ENCODE data around the gene S100A16. TPM values are rescaled to one million over a fixed set of nuclear protein-coding genes. Genes with fewer than 3 reads are reported as not detected.

S100A16 gene
- total and polyA plus RNA-seq, 8 donors, result 8.9 to 361 (median 120) TPM

DNA sequence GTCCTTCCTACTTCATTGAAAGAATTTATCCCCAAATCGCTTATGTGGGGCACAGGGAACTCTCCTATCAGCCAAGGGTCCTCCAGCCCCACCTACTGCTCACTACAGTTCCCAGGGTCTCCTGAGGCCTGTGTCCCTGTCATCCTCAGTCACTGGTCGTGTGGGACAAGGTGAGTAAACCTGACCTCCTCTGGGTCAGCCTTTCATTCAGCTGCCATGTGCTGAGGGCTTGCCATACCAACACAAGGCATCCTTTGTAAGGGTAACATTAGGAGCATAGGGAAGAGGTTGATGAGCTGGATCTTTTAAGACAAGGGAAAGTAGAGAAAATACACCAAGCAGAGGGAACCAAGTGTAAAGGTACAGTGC, 34.4 kb upstream of the S100A16 start:
- intact Hi-C loops (cut with DNase I; ENCODE audit: low total_unique reads), result no loop called here
- Histone ChIP-seq H3K27me3 (no peaks in the 10 kb centered on the region), H3K4me3 (no peak overlapping the region), H3K4me1 (peaks cover 15 to 64% (median 45%) of the 10 kb centered on the region in 4 donors), H3K27ac (peak overlapping the region in 2 of 5 donors; percentile 70 to 84), H3K9me3 (no peaks in the 10 kb centered on the region), H3K36me3 (peaks cover 38 to 53% (median 49%) of the 10 kb centered on the region in 4 donors)
- TF ChIP-seq, protein P1, sequence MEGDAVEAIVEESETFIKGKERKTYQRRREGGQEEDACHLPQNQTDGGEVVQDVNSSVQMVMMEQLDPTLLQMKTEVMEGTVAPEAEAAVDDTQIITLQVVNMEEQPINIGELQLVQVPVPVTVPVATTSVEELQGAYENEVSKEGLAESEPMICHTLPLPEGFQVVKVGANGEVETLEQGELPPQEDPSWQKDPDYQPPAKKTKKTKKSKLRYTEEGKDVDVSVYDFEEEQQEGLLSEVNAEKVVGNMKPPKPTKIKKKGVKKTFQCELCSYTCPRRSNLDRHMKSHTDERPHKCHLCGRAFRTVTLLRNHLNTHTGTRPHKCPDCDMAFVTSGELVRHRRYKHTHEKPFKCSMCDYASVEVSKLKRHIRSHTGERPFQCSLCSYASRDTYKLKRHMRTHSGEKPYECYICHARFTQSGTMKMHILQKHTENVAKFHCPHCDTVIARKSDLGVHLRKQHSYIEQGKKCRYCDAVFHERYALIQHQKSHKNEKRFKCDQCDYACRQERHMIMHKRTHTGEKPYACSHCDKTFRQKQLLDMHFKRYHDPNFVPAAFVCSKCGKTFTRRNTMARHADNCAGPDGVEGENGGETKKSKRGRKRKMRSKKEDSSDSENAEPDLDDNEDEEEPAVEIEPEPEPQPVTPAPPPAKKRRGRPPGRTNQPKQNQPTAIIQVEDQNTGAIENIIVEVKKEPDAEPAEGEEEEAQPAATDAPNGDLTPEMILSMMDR (IDR thresholded peaks at IDR 0.05), result no peak
- peak in 2 of 3 donors; percentile 3 to 58 for TF ChIP-seq POLR2AphosphoS5 (IDR thresholded peaks at IDR 0.05)
- DNase-seq, result no peak
- 36 to 55% (median 42%) methylated on average over 2 of the region's 2 CpGs for WGBS, 5 donors

DNA sequence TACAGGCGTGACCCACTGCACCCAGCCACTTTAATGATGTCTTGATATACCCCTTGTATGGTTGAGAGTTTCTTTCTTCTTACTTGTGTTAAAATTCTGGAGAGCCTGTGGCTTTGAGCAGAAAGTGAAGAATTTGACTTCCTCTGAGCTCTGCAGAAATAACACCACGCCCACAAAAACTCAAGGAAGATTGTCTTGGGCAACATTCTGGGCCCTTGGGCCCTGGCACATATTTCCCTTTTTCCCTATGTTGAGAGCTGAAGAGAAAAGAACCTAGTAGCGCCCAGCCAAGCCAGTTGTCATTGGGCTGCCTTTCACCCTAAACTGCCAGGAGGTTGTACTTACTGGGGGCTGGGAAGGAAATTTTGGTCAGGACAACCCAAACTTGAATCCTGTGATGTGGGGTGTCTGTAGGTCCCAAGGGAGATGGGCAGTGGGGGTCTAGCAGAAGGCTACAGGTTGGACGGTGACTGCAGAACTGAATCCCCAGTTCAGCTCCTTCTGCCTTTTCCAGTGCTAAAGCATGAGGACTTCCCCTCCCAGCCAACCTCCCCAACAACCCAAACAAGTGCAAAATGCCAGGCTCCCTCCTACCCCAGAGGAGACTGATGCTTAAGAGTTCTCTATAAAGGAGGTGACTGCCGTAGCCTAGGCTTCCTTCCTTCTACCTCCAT, 33.9 kb upstream of the S100A16 start:
- Histone ChIP-seq H3K9me3 (no peaks in the 10 kb centered on the region), H3K27me3 (no peaks in the 10 kb centered on the region), H3K36me3 (peaks cover 44 to 58% (median 54%) of the 10 kb centered on the region in 4 donors), H3K4me3 (no peak overlapping the region), H3K4me1 (peaks cover 15 to 68% (median 48%) of the 10 kb centered on the region in 4 donors), H3K27ac (peak overlapping the region in 4 of 5 donors; percentile 2 to 84 (median 38))
- WGBS, 5 donors, result 75 to 91% (median 87%) methylated on average over 5 of the region's 5 CpGs
- no peak for DNase-seq
- intact Hi-C loops (cut with DNase I; ENCODE audit: low total_unique reads), result no loop called here
- TF ChIP-seq, protein P1 (IDR thresholded peaks at IDR 0.05), result no peak
- TF ChIP-seq POLR2A (IDR thresholded peaks at IDR 0.05), result no peak
- TF ChIP-seq EP300 (IDR thresholded peaks at IDR 0.05), result no peak
- no peak for TF ChIP-seq POLR2AphosphoS5 (IDR thresholded peaks at IDR 0.05)

DNA sequence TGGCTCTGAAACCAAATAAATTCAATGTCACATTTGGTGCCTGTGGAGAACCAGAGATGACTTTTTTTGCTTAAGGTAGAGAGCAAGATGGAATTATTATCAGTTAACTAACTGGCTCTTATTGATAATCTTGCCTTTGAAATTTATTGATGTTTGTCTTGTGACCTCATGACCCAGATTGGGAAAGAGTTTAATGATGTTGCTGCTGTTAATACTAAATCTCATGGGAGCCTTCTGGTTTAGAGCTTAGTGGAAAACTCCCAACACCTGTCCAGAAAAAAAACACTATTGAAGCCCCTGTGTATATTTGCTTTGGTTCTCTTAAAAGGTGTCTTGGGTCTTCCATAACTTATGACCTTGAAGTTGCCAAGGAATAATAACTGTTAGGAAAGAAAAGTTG, 30.9 kb upstream of the S100A16 start:
- no peak for DNase-seq
- Histone ChIP-seq H3K4me3 (no peak overlapping the region), H3K27me3 (no peaks in the 10 kb centered on the region), H3K27ac (peak overlapping the region in 2 of 5 donors; percentile 15 to 29), H3K9me3 (no peaks in the 10 kb centered on the region), H3K36me3 (peaks cover 74 to 88% (median 84%) of the 10 kb centered on the region in 4 donors), H3K4me1 (peaks cover 9 to 83% (median 47%) of the 10 kb centered on the region in 4 donors)
- intact Hi-C loops (cut with DNase I; ENCODE audit: low total_unique reads), result no loop called here
- no peak for TF ChIP-seq POLR2A (IDR thresholded peaks at IDR 0.05)
- TF ChIP-seq POLR2AphosphoS5 (IDR thresholded peaks at IDR 0.05), result no peak
- TF ChIP-seq, protein P1 (IDR thresholded peaks at IDR 0.05), result no peak
- no peak for TF ChIP-seq EP300 (IDR thresholded peaks at IDR 0.05)

DNA sequence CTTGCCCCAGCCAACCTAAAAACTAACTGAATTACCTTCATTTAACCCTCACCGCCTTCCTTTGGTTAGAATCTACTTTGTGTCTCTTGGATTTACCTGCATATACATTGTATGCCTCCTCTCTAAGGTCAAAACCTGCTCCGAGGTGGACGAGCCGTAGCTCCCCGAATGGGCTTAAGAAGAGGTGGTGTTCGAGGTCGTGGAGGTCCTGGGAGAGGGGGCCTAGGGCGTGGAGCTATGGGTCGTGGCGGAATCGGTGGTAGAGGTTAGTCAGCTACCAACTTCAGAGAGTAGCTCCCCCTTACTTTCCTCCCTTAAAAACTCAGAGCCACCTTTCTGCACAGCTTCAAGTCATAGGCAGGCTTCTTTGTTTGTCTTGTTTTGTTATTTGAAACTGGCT, 30.2 kb upstream of the S100A16 start:
- Histone ChIP-seq H3K27ac (no peak overlapping the region), H3K9me3 (no peaks in the 10 kb centered on the region), H3K4me3 (no peak overlapping the region), H3K4me1 (peaks cover 2 to 82% (median 45%) of the 10 kb centered on the region in 4 donors), H3K27me3 (no peaks in the 10 kb centered on the region), H3K36me3 (peaks cover 81 to 95% (median 91%) of the 10 kb centered on the region in 4 donors)
- no peak for TF ChIP-seq POLR2A (IDR thresholded peaks at IDR 0.05)
- no peak for TF ChIP-seq POLR2AphosphoS5 (IDR thresholded peaks at IDR 0.05)
- TF ChIP-seq, protein P1 (IDR thresholded peaks at IDR 0.05), result no peak
- TF ChIP-seq EP300 (IDR thresholded peaks at IDR 0.05), result no peak
- WGBS, 5 donors, result 87 to 92% (median 89%) methylated on average over 11 of the region's 11 CpGs
- no peak for DNase-seq
- intact Hi-C loops (cut with DNase I; ENCODE audit: low total_unique reads), result no loop called here

Measured in stomach (tissue), 9 donors.